Fibroblast of pulmonary artery (primary cell): ENCODE results near the gene ABI3BP.

Experiments used
- DNase-seq: peaks from one replicate; pipeline ENCODE4 v3.0.0-alpha.2; 2010; ENCODE audit warnings: low read depth
- H3K4me3 ChIP-seq: replicated peaks from 2 replicates; pipeline ENCODE4 v1.5.1; 2011; ENCODE audit warnings: low read depth, mild to moderate bottlenecking, control low read depth, low read length, moderate library complexity
- TF ChIP-seq, protein P1 (sequence below): IDR thresholded peaks from 2 replicates; pipeline ENCODE4 v1.5.1; 2011; ENCODE audit warnings: mild to moderate bottlenecking, control low read depth, low read length, inconsistent platforms; ENCODE audit errors: missing control alignments

The ABI3BP gene

DNA sequence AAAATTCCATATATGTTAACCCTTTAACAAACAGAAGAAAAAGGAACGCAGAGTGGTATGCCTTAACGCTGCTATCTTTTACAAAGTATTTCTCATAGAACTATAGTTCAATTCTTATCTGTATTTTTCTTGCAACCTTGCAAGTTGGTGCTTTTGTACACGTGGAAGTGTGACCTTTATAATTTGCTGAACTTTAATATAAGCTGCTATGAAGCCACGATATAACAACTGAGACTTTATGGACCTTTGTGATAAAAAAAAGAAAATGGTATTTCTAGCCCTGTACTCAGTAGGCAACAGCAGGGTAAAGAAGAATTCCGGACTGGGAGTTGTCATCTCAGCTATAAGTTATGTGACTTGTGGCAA is 290.3 kb downstream of the ABI3BP start:
- no peak overlapping the region for H3K4me3 ChIP-seq
- DNase-seq, result no peak
- TF ChIP-seq, protein P1, sequence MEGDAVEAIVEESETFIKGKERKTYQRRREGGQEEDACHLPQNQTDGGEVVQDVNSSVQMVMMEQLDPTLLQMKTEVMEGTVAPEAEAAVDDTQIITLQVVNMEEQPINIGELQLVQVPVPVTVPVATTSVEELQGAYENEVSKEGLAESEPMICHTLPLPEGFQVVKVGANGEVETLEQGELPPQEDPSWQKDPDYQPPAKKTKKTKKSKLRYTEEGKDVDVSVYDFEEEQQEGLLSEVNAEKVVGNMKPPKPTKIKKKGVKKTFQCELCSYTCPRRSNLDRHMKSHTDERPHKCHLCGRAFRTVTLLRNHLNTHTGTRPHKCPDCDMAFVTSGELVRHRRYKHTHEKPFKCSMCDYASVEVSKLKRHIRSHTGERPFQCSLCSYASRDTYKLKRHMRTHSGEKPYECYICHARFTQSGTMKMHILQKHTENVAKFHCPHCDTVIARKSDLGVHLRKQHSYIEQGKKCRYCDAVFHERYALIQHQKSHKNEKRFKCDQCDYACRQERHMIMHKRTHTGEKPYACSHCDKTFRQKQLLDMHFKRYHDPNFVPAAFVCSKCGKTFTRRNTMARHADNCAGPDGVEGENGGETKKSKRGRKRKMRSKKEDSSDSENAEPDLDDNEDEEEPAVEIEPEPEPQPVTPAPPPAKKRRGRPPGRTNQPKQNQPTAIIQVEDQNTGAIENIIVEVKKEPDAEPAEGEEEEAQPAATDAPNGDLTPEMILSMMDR, result no peak

DNA sequence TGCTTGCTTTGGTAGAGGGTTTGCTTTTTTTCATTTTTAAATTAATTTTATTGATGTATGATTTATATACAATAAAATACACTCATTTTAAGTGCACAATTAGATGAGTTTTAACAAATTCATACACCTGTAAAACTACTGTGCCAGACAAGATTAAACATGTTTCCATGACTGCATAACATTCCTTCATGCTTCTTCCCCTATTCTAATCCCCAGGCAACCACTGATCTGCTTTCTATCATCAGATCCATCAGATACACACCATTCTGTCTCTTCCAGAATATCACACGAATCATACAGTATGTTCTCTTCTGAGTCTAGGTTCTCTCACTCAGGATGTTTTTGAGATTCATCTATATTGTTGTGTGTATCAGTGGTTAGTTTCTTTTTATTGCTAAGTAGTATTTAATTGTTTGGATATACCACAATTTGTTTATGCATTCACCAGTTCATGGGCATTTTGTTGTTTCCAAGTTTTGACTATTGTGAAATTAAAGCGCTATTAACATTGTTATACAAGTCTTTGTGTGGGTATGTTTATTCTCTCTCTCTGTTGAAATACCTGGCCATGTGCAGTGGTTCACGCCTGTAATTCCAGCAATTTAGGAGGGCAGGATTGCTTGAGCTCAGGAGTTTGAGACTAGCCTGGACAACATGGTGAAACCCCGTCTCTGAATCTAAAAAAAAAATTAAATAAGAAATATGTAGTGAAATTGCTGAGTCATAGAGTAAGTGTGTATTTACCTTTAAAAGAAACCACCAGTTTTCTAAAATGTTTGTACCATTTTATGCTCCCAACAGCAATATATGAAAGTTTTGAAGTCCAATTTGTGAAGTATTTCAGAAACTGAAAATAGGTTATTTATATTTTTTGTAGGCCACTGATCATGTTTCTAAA is 290.9 kb downstream of the ABI3BP start:
- TF ChIP-seq, protein P1, result no peak
- DNase-seq, result no peak
- H3K4me3 ChIP-seq, result no peak overlapping the region

DNA sequence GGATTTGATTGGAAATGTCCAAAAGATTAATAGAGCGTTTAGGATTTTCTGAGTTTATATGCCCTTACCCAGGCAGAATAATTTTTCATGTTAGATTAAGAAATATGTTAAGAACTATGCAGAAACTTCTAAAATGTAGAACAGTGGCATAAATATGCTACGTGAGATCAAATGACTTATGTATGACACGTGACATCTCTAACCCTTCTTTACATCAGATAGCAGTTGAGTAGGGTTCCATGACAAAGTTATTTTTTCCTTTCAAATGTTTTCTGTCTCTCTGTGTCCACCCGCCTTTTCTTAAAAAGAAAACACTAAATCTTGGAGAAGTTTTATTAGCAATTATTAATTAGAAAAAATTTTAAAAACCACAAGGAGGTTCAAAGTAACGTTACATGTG is 292.5 kb downstream of the ABI3BP start:
- H3K4me3 ChIP-seq, result no peak overlapping the region
- no peak for DNase-seq
- TF ChIP-seq, protein P1, result no peak
